Mammary epithelial cell (primary cell): ENCODE measurements around the gene DNAJC15.

Source experiments
- CTCF ChIP-seq, 2 donors: IDR thresholded peaks in 1 of 2; conservative IDR thresholded peaks in 1 of 2; 2 replicates each; pipeline ENCODE4 v1.5.1; 2011 to 2012; ENCODE audit warnings: inconsistent platforms in 2 of 2, low read length in 2 of 2, mild to moderate bottlenecking in 2 of 2, control low read depth in 1 of 2, low read depth in 1 of 2; ENCODE audit not compliant: insufficient read depth in 1 of 2; ENCODE audit errors: extremely low read depth in 1 of 2
- EZH2 ChIP-seq: IDR thresholded peaks from 2 replicates; pipeline ENCODE4 v1.6.1; 2012; ENCODE audit warnings: low read length, inconsistent platforms, borderline replicate concordance

GRCh38 chr13:43077461-43077860, 54.1 kb downstream of the DNAJC15 start:
- TF ChIP-seq CTCF (conservative IDR thresholded peaks at IDR 0.05 in 1 of 2, IDR thresholded peaks at IDR 0.05 in 1 of 2; ENCODE audit: extremely low read depth in 1 of 2, insufficient read depth in 1 of 2, low read depth in 1 of 2, low read length in 2 of 2) (no peak), EZH2 (no peak)
